HG03025 (cell line): ENCODE results near the gene NEDD8.

Experiments used
- ATAC-seq: cut with Tn5 transposase; IDR thresholded peaks from one replicate; pipeline ENCODE4 v1.9.1; 2021; ENCODE audit warnings: mild to moderate bottlenecking, moderate library complexity; ENCODE audit not compliant: unreplicated experiment, low FRiP score

The NEDD8 gene

GRCh38 chr14:24232121-24232644, at the start of gene NEDD8:
NEDD8 (minus strand) TSS chr14:24232367; CDS start chr14:24232267, 100 bp downstream.
- peak; percentile 77 for ATAC-seq

DNA sequence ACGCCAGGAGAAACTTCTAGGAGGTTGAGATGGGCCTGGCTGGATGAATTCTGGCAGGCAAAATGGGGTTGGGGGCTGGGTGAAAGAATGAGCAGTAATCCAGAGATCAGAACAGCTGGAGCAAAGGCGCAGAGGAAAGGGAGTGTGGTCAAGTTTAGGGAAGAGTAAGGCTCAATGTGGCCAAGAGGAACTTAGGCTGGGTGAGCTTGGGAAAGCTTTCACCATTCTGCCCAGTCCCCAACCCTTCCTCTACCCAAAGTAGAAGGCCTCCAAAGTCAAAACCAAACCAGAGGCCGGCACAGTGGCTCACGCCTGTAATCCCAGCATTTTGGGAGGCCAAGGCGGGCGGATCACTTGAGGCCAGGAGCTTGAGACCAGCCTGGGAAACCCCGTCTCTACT, 49.5 kb upstream of the NEDD8 start:
- ATAC-seq: no peak

- ATAC-seq: no peak
Observed at GRCh38 chr14:24280797-24281460, 48.8 kb upstream of the NEDD8 start.

DNA sequence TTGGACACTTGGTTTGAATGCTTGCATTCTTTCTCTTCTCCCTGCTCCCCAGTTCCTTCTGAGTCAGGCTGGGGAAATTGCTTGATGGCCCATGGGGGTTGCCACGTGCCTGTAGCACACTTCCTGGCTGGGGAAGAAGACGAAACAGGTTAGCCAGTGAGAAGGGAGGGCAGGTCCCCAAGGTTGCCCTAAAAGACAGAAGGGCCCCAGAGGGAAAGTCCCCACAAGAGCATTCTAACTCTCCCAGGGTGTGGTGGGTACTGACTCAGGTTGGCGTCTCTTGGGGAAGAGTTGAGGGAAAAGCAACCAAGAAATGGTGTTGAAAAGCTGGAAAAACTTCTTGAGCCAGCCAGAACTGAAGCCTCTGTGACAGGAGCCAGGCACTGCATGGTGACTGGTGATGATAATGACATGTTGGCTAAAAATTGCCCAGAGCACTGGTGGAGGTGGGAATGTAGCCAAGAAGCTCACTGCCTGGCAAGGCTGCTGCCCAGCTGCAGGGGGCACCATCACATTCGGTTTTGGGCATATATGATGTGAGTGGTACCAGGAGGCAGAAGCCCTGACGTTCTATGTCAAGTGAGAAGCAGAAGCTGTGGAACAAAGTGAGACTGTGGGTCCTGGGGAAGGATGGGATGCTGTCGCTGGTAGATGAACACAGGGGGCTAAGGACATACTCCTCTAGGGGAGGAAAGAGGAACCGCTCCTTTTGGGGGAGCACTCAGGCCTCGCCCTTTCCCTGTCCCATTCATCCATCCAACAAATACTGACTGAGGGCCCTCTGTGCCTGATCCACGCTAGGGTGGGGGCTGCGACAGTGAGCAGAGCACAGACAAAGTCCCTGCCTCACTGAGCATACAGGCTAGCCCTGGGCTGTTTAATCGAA, 47.4 kb upstream of the NEDD8 start:
- ATAC-seq: no peak

DNA sequence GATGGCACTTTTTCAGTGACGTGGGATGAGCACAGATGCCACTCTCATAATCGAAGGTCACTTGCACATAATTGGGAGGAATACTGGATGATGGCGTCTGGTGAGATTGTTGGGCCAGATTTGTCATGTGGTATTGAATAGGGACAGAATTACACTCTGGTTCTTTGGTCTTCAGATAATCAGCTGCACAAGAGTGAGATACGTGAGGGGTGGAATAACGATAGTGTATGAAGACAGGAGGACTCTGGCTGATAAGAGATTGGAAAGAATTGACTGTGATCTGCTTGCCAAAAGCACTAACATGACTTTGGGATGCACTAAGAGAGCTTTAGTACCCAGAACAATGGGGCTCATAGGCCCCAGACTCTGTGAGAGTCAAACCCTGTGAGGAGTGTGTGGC, 46.3 kb upstream of the NEDD8 start:
- ATAC-seq: no peak

DNA sequence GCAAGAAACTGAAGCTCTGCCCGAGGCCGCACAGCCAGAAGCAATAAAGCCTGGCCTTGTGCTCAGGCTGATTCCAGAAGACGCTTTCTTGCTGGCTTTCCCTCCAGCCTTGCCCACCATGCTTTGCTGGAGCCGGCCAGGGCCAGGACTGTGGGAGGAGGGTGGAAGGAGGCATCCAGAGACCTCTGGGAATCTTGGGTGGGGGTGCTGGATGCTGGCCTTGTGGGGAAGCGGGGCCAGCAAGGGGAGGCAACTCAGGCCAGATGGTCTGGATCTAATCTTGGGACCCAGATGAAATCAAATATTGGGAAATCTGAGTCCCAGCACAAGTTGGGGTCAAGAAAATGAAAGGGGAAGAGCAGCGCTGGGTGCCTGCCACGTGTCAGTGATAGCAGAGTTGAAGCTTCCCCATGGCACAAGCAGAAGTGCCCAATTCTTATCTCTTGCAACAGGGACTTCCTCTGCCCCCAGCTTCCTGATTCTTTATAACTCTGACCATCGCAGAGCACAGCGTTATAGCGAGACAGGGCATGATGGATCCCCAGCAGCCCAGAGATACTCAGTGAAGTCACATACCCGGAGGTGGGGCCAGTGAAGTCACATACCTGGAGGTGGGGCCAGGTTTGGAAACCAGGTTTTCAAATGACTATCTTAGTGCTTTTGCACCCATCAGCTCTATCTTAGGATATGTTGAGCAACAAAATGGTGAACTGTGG, 45.6 kb upstream of the NEDD8 start:
- ATAC-seq: no peak

DNA sequence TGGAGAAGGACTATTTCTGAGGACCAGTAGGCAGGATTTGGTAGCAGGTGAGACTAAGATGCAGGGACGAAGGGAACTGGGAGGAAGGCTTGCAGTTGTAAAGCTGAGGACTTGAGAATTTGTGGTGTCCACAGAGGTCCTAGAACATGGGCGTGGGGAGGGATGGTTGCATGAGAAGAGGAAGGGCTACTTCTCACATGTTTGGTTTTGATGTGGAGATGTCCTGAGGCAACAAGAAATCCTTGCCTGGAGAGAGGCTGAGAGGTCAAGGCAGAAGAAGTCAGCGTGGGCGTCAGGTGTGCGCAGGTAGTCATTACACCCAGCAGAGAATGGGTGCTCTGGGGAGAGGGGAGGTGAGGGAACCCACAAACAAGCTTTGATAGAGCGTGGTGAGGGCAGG, 44.9 kb upstream of the NEDD8 start:
- ATAC-seq: no peak

- no peak for ATAC-seq
Observed at GRCh38 chr14:24274101-24274543, 42.0 kb upstream of the NEDD8 start.

- ATAC-seq: no peak
Observed at GRCh38 chr14:24273422-24273998, 41.3 kb upstream of the NEDD8 start.

GRCh38 chr14:24272467-24272866, 40.3 kb upstream of the NEDD8 start:
- no peak for ATAC-seq

- ATAC-seq: no peak
Observed at GRCh38 chr14:24271834-24272263, 39.7 kb upstream of the NEDD8 start.

DNA sequence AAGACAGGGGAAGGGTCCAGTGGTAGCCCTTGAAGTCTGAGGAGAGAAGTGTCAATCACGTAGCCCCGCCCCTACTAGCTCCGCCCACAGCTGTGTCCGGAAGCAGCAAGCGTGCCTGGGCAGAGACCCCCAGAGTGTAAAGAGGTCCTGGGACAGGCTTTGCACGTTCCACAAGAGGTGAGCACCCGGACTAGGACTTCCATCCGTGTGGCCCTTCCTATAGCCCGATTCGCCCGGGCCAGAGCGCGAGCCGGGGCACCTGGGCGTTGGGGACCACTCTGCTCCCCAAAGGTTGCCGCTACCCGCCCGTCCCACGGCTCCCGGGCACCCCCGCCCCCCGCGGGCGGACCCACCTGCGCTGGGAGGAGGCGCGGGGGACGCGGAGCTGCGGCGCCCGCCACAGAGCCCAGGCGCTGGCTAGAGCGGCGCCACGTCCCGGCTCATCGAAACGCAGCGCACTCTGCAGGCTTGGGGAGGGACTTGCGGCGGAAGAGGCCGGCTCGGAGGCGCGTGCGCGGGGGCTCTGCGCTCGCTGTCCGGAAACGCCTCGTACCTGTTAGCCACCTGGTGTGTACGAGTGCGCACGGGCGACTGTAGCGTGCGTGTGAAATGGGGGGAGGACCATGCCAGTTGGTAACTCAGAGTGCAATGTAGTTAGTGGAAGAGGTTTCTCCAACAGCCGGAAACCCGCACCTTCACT, 39.1 kb upstream of the NEDD8 start, which contains the start of gene RABGGTA:
RABGGTA (minus strand) TSS at position 464 of the 700 bp plus-strand sequence. CDS start 482 bp downstream, outside the sequence.
- ATAC-seq: peak; percentile 81

- no peak for ATAC-seq
Observed at GRCh38 chr14:24270537-24271133, 38.5 kb upstream of the NEDD8 start.

- no peak for ATAC-seq
Observed at GRCh38 chr14:24269910-24270536, 37.9 kb upstream of the NEDD8 start.

GRCh38 chr14:24269368-24269767, 37.2 kb upstream of the NEDD8 start:
- ATAC-seq: no peak

- ATAC-seq: no peak
Observed at GRCh38 chr14:24268225-24268624, 36.1 kb upstream of the NEDD8 start.

DNA sequence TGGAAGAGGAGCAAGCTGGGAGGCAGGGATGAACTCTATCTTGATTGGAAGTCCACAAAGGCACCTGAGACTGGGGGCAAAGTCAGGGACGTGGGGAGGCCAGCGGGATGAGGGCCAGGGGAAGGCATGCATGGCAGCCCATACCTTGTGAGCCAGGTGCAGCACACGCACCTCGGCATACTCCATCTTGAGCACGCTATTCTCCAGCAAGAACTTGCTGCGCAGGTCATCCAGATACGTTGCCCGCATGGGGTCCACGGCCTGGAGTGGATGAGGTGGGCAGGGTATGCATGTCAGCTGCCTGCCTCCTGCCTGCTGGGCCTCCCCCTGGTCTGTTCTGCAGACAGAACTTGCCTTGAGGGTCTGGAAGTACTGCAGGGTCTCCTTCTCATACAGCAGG, 35.3 kb upstream of the NEDD8 start:
- no peak for ATAC-seq

GRCh38 chr14:24266344-24267244, 34.4 kb upstream of the NEDD8 start:
- ATAC-seq: no peak
